KBM-7 (cell line): Measurements from ENCODE around the gene MAGI1.

Source experiments
- DNase-seq: peaks from one replicate; pipeline ENCODE4 v3.0.0-alpha.2; 2015
- in situ Hi-C: fragments of 300-500 bp; cut with MboI; formaldehyde crosslinking; loops from 2 replicates; pipeline ENCODE4 v1.14.3; 2020; ENCODE audit warnings: low sequenced_read_pairs, low pct_unique_long_range_greater_than_20kb, mixed read lengths

Gene MAGI1

GRCh38 chr3:65676580-65676979 lies 362.1 kb downstream of the MAGI1 start:
- in situ Hi-C loops = no loop called here
- DNase-seq = no peak

GRCh38 chr3:65675011-65675410 lies 363.7 kb downstream of the MAGI1 start:
- in situ Hi-C loops = no loop called here
- no peak for DNase-seq

GRCh38 chr3:65674226-65674625 lies 364.5 kb downstream of the MAGI1 start:
- no peak for DNase-seq
- in situ Hi-C loops = no loop called here

GRCh38 chr3:65672871-65673815 lies 365.6 kb downstream of the MAGI1 start:
- in situ Hi-C loops = no loop called here
- peak; percentile 21 for DNase-seq

GRCh38 chr3:65672061-65672460 lies 366.7 kb downstream of the MAGI1 start:
- in situ Hi-C loops = no loop called here
- no peak for DNase-seq

- DNase-seq = no peak
- in situ Hi-C loops = no loop called here
These were observed 367.7 kb downstream of the MAGI1 start for GRCh38 chr3:65671004-65671403.

GRCh38 chr3:65669163-65669875 lies 369.4 kb downstream of the MAGI1 start:
- DNase-seq = no peak
- in situ Hi-C loops = no loop called here

GRCh38 chr3:65667963-65668362 lies 370.8 kb downstream of the MAGI1 start:
- DNase-seq = no peak
- in situ Hi-C loops = no loop called here

- in situ Hi-C loops = no loop called here
These were observed 372.1 kb downstream of the MAGI1 start for GRCh38 chr3:65666448-65667091.

GRCh38 chr3:65665915-65666314 lies 372.8 kb downstream of the MAGI1 start:
- in situ Hi-C loops = no loop called here
- DNase-seq = no peak

More at GRCh38 chr3:65666448-65667091, 372.1 kb downstream of the MAGI1 start:
- DNase-seq = no peak

- in situ Hi-C loops = no loop called here
These were observed 373.8 kb downstream of the MAGI1 start for GRCh38 chr3:65664931-65665330.

GRCh38 chr3:65664446-65664845 lies 374.3 kb downstream of the MAGI1 start:
- in situ Hi-C loops = no loop called here

More at GRCh38 chr3:65664931-65665330, 373.8 kb downstream of the MAGI1 start:
- no peak for DNase-seq

GRCh38 chr3:65662095-65662494 lies 376.6 kb downstream of the MAGI1 start:
- no peak for DNase-seq
- in situ Hi-C loops = no loop called here

More at GRCh38 chr3:65664446-65664845, 374.3 kb downstream of the MAGI1 start:
- DNase-seq = no peak

GRCh38 chr3:65660000-65660598 lies 378.6 kb downstream of the MAGI1 start:
- DNase-seq = no peak
- in situ Hi-C loops = no loop called here

GRCh38 chr3:65659396-65659795 lies 379.3 kb downstream of the MAGI1 start:
- DNase-seq = no peak
- in situ Hi-C loops = no loop called here

- no peak for DNase-seq
- in situ Hi-C loops = no loop called here
These were observed 380.3 kb downstream of the MAGI1 start for GRCh38 chr3:65658401-65658800.

GRCh38 chr3:65655061-65655460 lies 383.7 kb downstream of the MAGI1 start:
- no peak for DNase-seq
- in situ Hi-C loops = no loop called here

GRCh38 chr3:65653731-65654130 lies 385.0 kb downstream of the MAGI1 start:
- in situ Hi-C loops = no loop called here
- DNase-seq = no peak

GRCh38 chr3:65650247-65650646 lies 388.5 kb downstream of the MAGI1 start:
- in situ Hi-C loops = no loop called here
- DNase-seq = no peak
